Measurements from ENCODE around the gene TOB2.

DNA sequence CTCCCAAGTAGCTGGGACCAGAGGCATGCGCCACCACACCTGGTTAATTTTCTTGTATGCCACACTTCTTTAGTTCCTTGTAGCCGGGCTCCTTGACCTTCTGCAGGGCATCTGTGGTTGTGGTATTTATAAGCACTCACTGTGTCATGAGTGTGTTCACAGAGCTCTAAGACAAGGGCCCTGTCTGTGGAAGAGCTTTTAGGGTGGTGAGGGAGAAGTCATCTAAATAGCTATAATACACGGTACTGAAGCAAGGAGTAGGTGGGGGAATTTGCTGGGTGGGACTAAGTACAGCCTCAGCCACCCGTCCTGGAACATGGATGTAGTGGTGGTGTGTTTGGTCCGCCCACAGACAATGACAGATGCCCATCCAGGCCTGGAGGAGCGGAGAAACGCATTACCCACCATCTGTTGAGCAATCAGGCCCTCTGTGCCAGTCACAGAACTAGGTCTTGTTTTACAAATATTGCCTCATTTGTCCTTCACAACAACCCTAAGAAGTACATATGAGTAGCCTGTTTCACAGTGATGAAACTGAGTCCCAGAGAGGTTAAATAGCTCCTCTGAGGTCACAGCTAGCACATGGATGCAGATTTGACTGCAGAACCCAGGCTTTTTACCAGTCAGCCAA lies 32.4 kb upstream of the TOB2 start:
- TF ChIP-seq CTCF (IDR thresholded peaks at IDR 0.05; ENCODE audit: insufficient read depth, low read length), result no peak
- no peak for TF ChIP-seq REST (IDR thresholded peaks at IDR 0.05; ENCODE audit: insufficient replicate concordance, low read depth)
- TF ChIP-seq POLR2AphosphoS5 (IDR thresholded peaks at IDR 0.05; ENCODE audit: low read depth), result no peak
- TF ChIP-seq GABPA (IDR thresholded peaks at IDR 0.05; ENCODE audit: low read depth), result no peak
